IMR-90 (cell line): ENCODE data around the gene CPNE1. TPM values are rescaled to one million over a fixed set of nuclear protein-coding genes. Genes with fewer than 3 reads are reported as not detected.

Experiments
- ATAC-seq: fragments of 200-7000 bp; cut with Tn5 transposase; 2 replicates; pipeline ENCODE4 v1.9.1; 2020; ENCODE audit warnings: low read depth, mild to moderate bottlenecking, moderate library complexity
- BruUV-seq: library from RNA; stranded (reverse); fragments of 400-500 nt; replicated peaks from 2 replicates; lab custom pipeline; 2021; lab: Mats Ljungman, UMichigan
- CTCF ChIA-PET: fragments of 300-600 bp; formaldehyde crosslinking; extraction: SDS; loops from one replicate; lab custom pipeline; 2021; ENCODE audit warnings: antibody characterized with exemption; lab: Yijun Ruan, JAX
- POLR2A ChIA-PET: fragments of 300-600 bp; sonication (Branson Sonifier 250); formaldehyde crosslinking; loops from one replicate; lab custom pipeline; 2022; ENCODE audit warnings: antibody characterized with exemption; ENCODE audit not compliant: unreplicated experiment; lab: Charles Lee
- DNase-seq: peaks from one replicate; pipeline ENCODE4 v3.0.0; 2013
- H2AFZ ChIP-seq: replicated peaks from 2 replicates; pipeline ENCODE3; 2013; ENCODE audit warnings: low read length, mild to moderate bottlenecking; ENCODE audit not compliant: poor library complexity
- H2AK5ac ChIP-seq: 2 replicates; pipeline ENCODE4 v1.6.1; 2013; ENCODE audit warnings: low read depth, low read length, inconsistent platforms
- H2AK9ac ChIP-seq: replicated peaks from 2 replicates; pipeline ENCODE3; 2013; ENCODE audit warnings: mild to moderate bottlenecking, low read depth, low read length, moderate library complexity; ENCODE audit not compliant: poor library complexity
- H2BK120ac ChIP-seq: 2 replicates; pipeline ENCODE4 v1.6.1; 2013; ENCODE audit warnings: low read depth, low read length, inconsistent platforms
- H2BK15ac ChIP-seq: 3 replicates; pipeline ENCODE4 v1.6.1; 2013; ENCODE audit warnings: low read depth, low read length, inconsistent platforms
- H2BK20ac ChIP-seq: 2 replicates; pipeline ENCODE4 v1.6.1; 2013; ENCODE audit warnings: low read depth, mild to moderate bottlenecking, inconsistent platforms, low read length, moderate library complexity
- H2BK5ac ChIP-seq: 2 replicates; pipeline ENCODE4 v1.6.1; 2013; ENCODE audit warnings: mild to moderate bottlenecking, low read depth, low read length, inconsistent platforms; ENCODE audit not compliant: poor library complexity, severe bottlenecking
- H3K14ac ChIP-seq: replicated peaks from 2 replicates; pipeline ENCODE4 v1.6.1; 2013; ENCODE audit warnings: low read depth, low read length, inconsistent platforms
- H3K18ac ChIP-seq: 2 replicates; pipeline ENCODE4 v1.6.1; 2013; ENCODE audit warnings: low read depth, low read length, control low read depth
- H3K23ac ChIP-seq: 2 replicates; pipeline ENCODE4 v1.6.1; 2013; ENCODE audit warnings: low read depth, low read length, inconsistent platforms
- H3K27ac ChIP-seq: 2 replicates; pipeline ENCODE4 v1.5.1; 2013; ENCODE audit warnings: mild to moderate bottlenecking, control low read depth, low read length; ENCODE audit not compliant: insufficient read depth
- H3K27me3 ChIP-seq: 2 replicates; pipeline ENCODE4 v1.6.1; 2013; ENCODE audit warnings: low read length; ENCODE audit not compliant: control insufficient read depth, insufficient read depth
- H3K36me3 ChIP-seq: 2 replicates; pipeline ENCODE4 v1.6.1; 2013; ENCODE audit warnings: low read length, mixed read lengths; ENCODE audit not compliant: control insufficient read depth, insufficient read depth
- H3K4ac ChIP-seq: 2 replicates; pipeline ENCODE4 v1.6.1; 2013; ENCODE audit warnings: low read depth, low read length, inconsistent platforms
- H3K4me1 ChIP-seq: 2 replicates; pipeline ENCODE4 v1.6.1; 2013; ENCODE audit warnings: low read length, mixed read lengths; ENCODE audit not compliant: control insufficient read depth, insufficient read depth
- H3K4me2 ChIP-seq: 2 replicates; pipeline ENCODE4 v1.6.1; 2013; ENCODE audit warnings: low read depth, mild to moderate bottlenecking, control low read depth, low read length, moderate library complexity
- H3K4me3 ChIP-seq: 2 replicates; pipeline ENCODE4 v1.5.1; 2013; ENCODE audit warnings: low read depth, mild to moderate bottlenecking, control low read depth, low read length, moderate library complexity; ENCODE audit not compliant: insufficient read depth
- H3K56ac ChIP-seq: 2 replicates; pipeline ENCODE4 v1.6.1; 2013; ENCODE audit warnings: low read length, inconsistent platforms; ENCODE audit not compliant: insufficient read depth; ENCODE audit errors: extremely low read depth
- H3K79me1 ChIP-seq, 2 experiments: 2 replicates each; pipeline ENCODE4 v1.6.1; 2013; ENCODE audit warnings: low read length in 2 of 2, inconsistent platforms in 1 of 2, low read depth in 1 of 2
- H3K9ac ChIP-seq: 2 replicates; pipeline ENCODE4 v1.6.1; 2013; ENCODE audit warnings: low read depth, low read length, control low read depth
- H3K9me1 ChIP-seq: 2 replicates; pipeline ENCODE4 v1.6.1; 2013; ENCODE audit warnings: low read length, inconsistent platforms; ENCODE audit not compliant: insufficient read depth
- H3K9me3 ChIP-seq: 2 replicates; pipeline ENCODE4 v1.6.1; 2013; ENCODE audit warnings: low read length; ENCODE audit not compliant: control insufficient read depth, insufficient read depth
- H4K20me1 ChIP-seq: 2 replicates; pipeline ENCODE4 v1.6.1; 2013; ENCODE audit warnings: low read length, inconsistent platforms; ENCODE audit not compliant: insufficient read depth
- H4K5ac ChIP-seq: 2 replicates; pipeline ENCODE4 v1.6.1; 2013; ENCODE audit warnings: mild to moderate bottlenecking, low read depth, low read length, control low read depth
- H4K8ac ChIP-seq, 2 experiments: 2 replicates each; pipeline ENCODE4 v1.6.1; 2013; ENCODE audit warnings: low read depth in 2 of 2, low read length in 2 of 2, control low read depth in 1 of 2, inconsistent platforms in 1 of 2
- H4K91ac ChIP-seq: 2 replicates; pipeline ENCODE4 v1.6.1; 2013; ENCODE audit warnings: low read depth, low read length, inconsistent platforms; ENCODE audit not compliant: insufficient read depth
- BHLHE40 ChIP-seq: fragments of 150-350 bp; IDR thresholded peaks from 2 replicates; pipeline ENCODE4 v1.6.1; 2016; ENCODE audit warnings: mild to moderate bottlenecking, low read depth, low read length
- CEBPB ChIP-seq: IDR thresholded peaks from 2 replicates; pipeline ENCODE4 v1.6.1; 2012; ENCODE audit warnings: low read depth, low read length, improper control_type of control experiment
- CHD1 ChIP-seq: IDR thresholded peaks from 2 replicates; pipeline ENCODE4 v1.6.1; 2012; ENCODE audit warnings: low read depth, low read length, improper control_type of control experiment
- CTCF ChIP-seq: conservative IDR thresholded peaks from 2 replicates; pipeline ENCODE4 v1.5.1; 2012; ENCODE audit warnings: mild to moderate bottlenecking, low read depth, low read length, improper control_type of control experiment
- ELK1 ChIP-seq: fragments of 150-350 bp; IDR thresholded peaks from 2 replicates; pipeline ENCODE4 v1.6.1; 2016; ENCODE audit warnings: low read depth, mild to moderate bottlenecking, low read length, moderate library complexity, borderline replicate concordance
- FOS ChIP-seq: fragments of 150-350 bp; IDR thresholded peaks from 2 replicates; pipeline ENCODE4 v1.6.1; 2016; ENCODE audit warnings: low read depth, low read length
- MAFK ChIP-seq: IDR thresholded peaks from 2 replicates; pipeline ENCODE4 v1.6.1; 2012; ENCODE audit warnings: low read depth, low read length, improper control_type of control experiment
- MAZ ChIP-seq: IDR thresholded peaks from 2 replicates; pipeline ENCODE4 v1.6.1; 2012; ENCODE audit warnings: low read depth, mild to moderate bottlenecking, low read length, improper control_type of control experiment, moderate library complexity, borderline replicate concordance
- MXI1 ChIP-seq: IDR thresholded peaks from 2 replicates; pipeline ENCODE4 v1.6.1; 2012; ENCODE audit warnings: low read depth, mild to moderate bottlenecking, low read length, moderate library complexity, borderline replicate concordance
- POLR2A ChIP-seq: IDR thresholded peaks from 2 replicates; pipeline ENCODE4 v1.6.1; 2012; ENCODE audit warnings: mild to moderate bottlenecking, low read depth, low read length
- RCOR1 ChIP-seq: IDR thresholded peaks from 2 replicates; pipeline ENCODE4 v1.6.1; 2012; ENCODE audit warnings: mild to moderate bottlenecking, low read length, improper control_type of control experiment; ENCODE audit not compliant: insufficient replicate concordance
- RFX5 ChIP-seq: IDR thresholded peaks from 2 replicates; pipeline ENCODE4 v1.8.0; 2012; ENCODE audit warnings: low read depth, mild to moderate bottlenecking, low read length, moderate library complexity
- SMC3 ChIP-seq: fragments of 150-350 bp; IDR thresholded peaks from 2 replicates; pipeline ENCODE4 v1.6.1; 2016; ENCODE audit warnings: low read depth, mild to moderate bottlenecking, antibody characterized with exemption, low read length, moderate library complexity
- WGBS, 2 experiments: methylation state at CpG; one replicate each; pipeline versions ENCODE4 v1.1.5 to v1.1.7; 2013; ENCODE audit warnings: missing lambda C conversion rate in 2 of 2; ENCODE audit not compliant: insufficient read length in 1 of 2; ENCODE audit errors: extremely low coverage in 2 of 2; 5-methylcytosine and 5-hydroxymethylcytosine counted together
- dilution Hi-C: fragments of 300-500 bp; cut with HindIII; formaldehyde crosslinking; loops from one replicate; pipeline ENCODE4 v1.14.3; 2018; ENCODE audit warnings: low sequenced_read_pairs; ENCODE audit not compliant: unreplicated experiment
- in situ Hi-C: fragments of 300-500 bp; cut with MboI; formaldehyde crosslinking; loops from 3 replicates; pipeline ENCODE4 v1.14.3; 2019; ENCODE audit warnings: low sequenced_read_pairs, inconsistent platforms, mixed read lengths
- intact Hi-C: fragments of 100-400 bp; cut with micrococcal nuclease; formaldehyde crosslinking; loops from 2 replicates; pipeline ENCODE4 v1.10.0; 2022
- polyA plus RNA-seq, 3 experiments: library from polyadenylated mRNA; depleted of rRNA; stranded (reverse); fragments of >200 nt; gene quantifications; 2 replicates each; pipeline ENCODE4 v1.2.3, GENCODE V29; 2012; ENCODE audit warnings: low replicate concordance in 1 of 3
- total RNA-seq: library from RNA; depleted of rRNA; stranded (reverse); fragments of >200 nt; gene quantifications from 2 replicates; pipeline ENCODE4 v1.2.3, GENCODE V29; 2012

CPNE1 gene
- total and polyA plus RNA-seq, 2 of the 4 experiments (the other 2 are of a cell fraction), result 163 to 165 TPM

- no peak overlapping the region for H2AK5ac ChIP-seq
- H4K8ac ChIP-seq, result no peak overlapping the region
- no peak overlapping the region for H2AFZ ChIP-seq
- H3K4ac ChIP-seq, result no peak overlapping the region
- H3K23ac ChIP-seq, result no peak overlapping the region
- no peak overlapping the region for H3K14ac ChIP-seq
- H2BK15ac ChIP-seq, result no peak overlapping the region
- H3K27ac ChIP-seq, result no peak overlapping the region
- H3K4me1 ChIP-seq, result peaks cover 9% of the 10 kb centered on the region
- WGBS, 2 experiments, result 100% methylated on average over 1 of the region's 13 CpGs; no CpG with 5 or more reads in 1 of the 2 experiments
- no peak for DNase-seq
- no peak overlapping the region for H3K4me3 ChIP-seq
- H2AK9ac ChIP-seq, result no peak overlapping the region
- H3K4me2 ChIP-seq, result no peak overlapping the region
- no peak for TF ChIP-seq ELK1
- TF ChIP-seq RFX5, result no peak
- TF ChIP-seq FOS, result no peak
- TF ChIP-seq RCOR1, result no peak
- no peak for TF ChIP-seq MAZ
- TF ChIP-seq MAFK, result no peak
- no peak for TF ChIP-seq BHLHE40
- TF ChIP-seq CTCF, result no peak
- TF ChIP-seq CEBPB, result no peak
- TF ChIP-seq MXI1, result no peak
- no peak for TF ChIP-seq SMC3
- no peak for TF ChIP-seq POLR2A
- TF ChIP-seq CHD1, result no peak
- H3K9me1 ChIP-seq, result peaks cover 16% of the 10 kb centered on the region
- dilution Hi-C loops (no loop called here), intact Hi-C loops (loop anchor here (1.0 kb wide), 1 partner anchor 15 kb away; no protein-coding TSS in a partner anchor), in situ Hi-C loops (no loop called here)
- POLR2A ChIA-PET, result no interaction called here
- no TSS peak for BruUV-seq
- ATAC-seq, result no peak
- H4K5ac ChIP-seq, result no peak overlapping the region
- H3K27me3 ChIP-seq, result no peaks in the 10 kb centered on the region
- H2BK20ac ChIP-seq, result no peak overlapping the region
- CTCF ChIA-PET, result no interaction called here
- peaks cover 23% of the 10 kb centered on the region for H3K36me3 ChIP-seq
- H3K56ac ChIP-seq, result no peak overlapping the region
- H2BK5ac ChIP-seq, result no peak overlapping the region
- peaks cover 91% of the 10 kb centered on the region for H4K20me1 ChIP-seq
- no peak overlapping the region for H2BK120ac ChIP-seq
- H4K91ac ChIP-seq, result no peak overlapping the region
- H3K79me1 ChIP-seq, result peaks cover 25 to 78% of the 10 kb centered on the region in 2 experiments
- no peaks in the 10 kb centered on the region for H3K9me3 ChIP-seq
- H3K9ac ChIP-seq, result no peak overlapping the region
- no peak overlapping the region for H3K18ac ChIP-seq
Measured at GRCh38 chr20:35652641-35653429, 11.9 kb downstream of the CPNE1 start.
